Measurements from ENCODE around the gene TIAL1. TPM values are rescaled to one million over a fixed set of nuclear protein-coding genes. Genes with fewer than 3 reads are reported as not detected.
"Not testable (repeated sequence)": the region's sequence is repeated elsewhere in the genome, so short reads cannot be mapped to it uniquely, and the experiment has no call there.

The TIAL1 gene
- total and polyA plus RNA-seq, 2 of the 13 experiments (the other 11 are each of a cell fraction or from before 2014, with no cell fraction given) = 31.5 to 148 TPM

GRCh38 chr10:119562097-119562496, 34.7 kb downstream of the TIAL1 start:
- H4K20me1 ChIP-seq (ENCODE audit: insufficient read depth, low read length) = no peaks in the 10 kb centered on the region
- H3K9ac ChIP-seq (ENCODE audit: insufficient read depth, low read depth, low read length) = no peak overlapping the region
- H3K9me3 ChIP-seq (ENCODE audit: low read length) = no peaks in the 10 kb centered on the region
- no peaks in the 10 kb centered on the region for H3K4me1 ChIP-seq (ENCODE audit: insufficient read depth, low read length)
- no peaks in the 10 kb centered on the region for H3K27me3 ChIP-seq (ENCODE audit: control insufficient read depth in 1 of 2, insufficient read depth in 2 of 2, low read length in 2 of 2)
- no peak overlapping the region for H3K27ac ChIP-seq (ENCODE audit: extremely low read length, insufficient read depth, low read length)
- ChIA-PET POLR2A (no interaction called here), CTCF (ENCODE audit: low intra/inter-chr PET ratio, low total read pairs) (no interaction called here)
- no peak overlapping the region for H3K4me3 ChIP-seq (replicated peaks in 1 of 3; ENCODE audit: insufficient read depth in 1 of 3, low read depth in 2 of 3, low read length in 3 of 3)
- intact Hi-C loops (cut with micrococcal nuclease; ENCODE audit: unreplicated experiment) = no loop called here
- no peak for TF ChIP-seq MIER2 (CRISPR knock-in tag; IDR thresholded peaks at IDR 0.05)
- no peak for TF ChIP-seq CBX2 (IDR thresholded peaks at IDR 0.05; ENCODE audit: low read depth, low read length)
- TF ChIP-seq CBX2 (CRISPR knock-in tag; IDR thresholded peaks at IDR 0.05; ENCODE audit: low read depth) = no peak
- TF ChIP-seq SP140L (CRISPR knock-in tag; IDR thresholded peaks at IDR 0.05; ENCODE audit: borderline replicate concordance) = no peak
- no peak for TF ChIP-seq HMGXB4 (CRISPR knock-in tag; IDR thresholded peaks at IDR 0.05; ENCODE audit: borderline replicate concordance in 1 of 2, low read depth in 1 of 2)
- no peak for TF ChIP-seq ISX (CRISPR knock-in tag; conservative IDR thresholded peaks at IDR 0.05)
- TF ChIP-seq HNF4A (CRISPR knock-in tag; IDR thresholded peaks at IDR 0.05) = no peak
- no peak for TF ChIP-seq KDM5A (IDR thresholded peaks at IDR 0.05; ENCODE audit: borderline replicate concordance, low read length)
- no peak for TF ChIP-seq TRIM24 (CRISPR knock-in tag; IDR thresholded peaks at IDR 0.05)
- no peak overlapping the region for H3K4me2 ChIP-seq (ENCODE audit: low read depth, low read length)
- ATAC-seq (no peak), DNase-seq (ENCODE audit: low spot score) (no peak), FAIRE-seq (no peak)
- in situ Hi-C loops (cut with HindIII; ENCODE audit: extremely low pct_ligation_motif_present, low pct_unique_long_range_greater_than_20kb) = no loop called here
- H3K79me2 ChIP-seq (ENCODE audit: insufficient read depth, low read length) = no peaks in the 10 kb centered on the region
- WGBS (ENCODE audit: low lambda C conversion rate) = 45% methylated on average over 4 of the region's 4 CpGs
- BruUV-seq (replicated peaks) = no TSS peak
- no peaks in the 10 kb centered on the region for H3K36me3 ChIP-seq (replicated peaks in 1 of 2; ENCODE audit: control insufficient read depth in 1 of 2, insufficient read depth in 2 of 2, low read length in 2 of 2)
- no peak overlapping the region for H2AFZ ChIP-seq (ENCODE audit: low read length)

- CTCF ChIA-PET (ENCODE audit: low intra/inter-chr PET ratio, low total read pairs); intact Hi-C loops (cut with micrococcal nuclease; ENCODE audit: unreplicated experiment): not testable (repeated sequence)
Measured at GRCh38 chr10:119559511-119559910, 37.3 kb downstream of the TIAL1 start.

GRCh38 chr10:119556081-119556480, 40.7 kb downstream of the TIAL1 start:
- 43% methylated on average over 2 of the region's 2 CpGs for WGBS (ENCODE audit: low lambda C conversion rate)
- H3K9me3 ChIP-seq (ENCODE audit: low read length); DNase-seq (ENCODE audit: low spot score); H2AFZ ChIP-seq (ENCODE audit: low read length); FAIRE-seq; POLR2A ChIA-PET; intact Hi-C loops (cut with micrococcal nuclease; ENCODE audit: unreplicated experiment); CTCF ChIA-PET (ENCODE audit: low intra/inter-chr PET ratio, low total read pairs); H3K4me3 ChIP-seq (replicated peaks in 1 of 3; ENCODE audit: insufficient read depth in 1 of 3, low read depth in 2 of 3, low read length in 3 of 3); H3K27me3 ChIP-seq (ENCODE audit: control insufficient read depth in 1 of 2, insufficient read depth in 2 of 2, low read length in 2 of 2); BruUV-seq (replicated peaks); H3K4me2 ChIP-seq (ENCODE audit: low read depth, low read length); H4K20me1 ChIP-seq (ENCODE audit: insufficient read depth, low read length); ATAC-seq; H3K4me1 ChIP-seq (ENCODE audit: insufficient read depth, low read length); H3K9ac ChIP-seq (ENCODE audit: insufficient read depth, low read depth, low read length); in situ Hi-C loops (cut with HindIII; ENCODE audit: extremely low pct_ligation_motif_present, low pct_unique_long_range_greater_than_20kb); H3K27ac ChIP-seq (ENCODE audit: extremely low read length, insufficient read depth, low read length); H3K79me2 ChIP-seq (ENCODE audit: insufficient read depth, low read length); H3K36me3 ChIP-seq (replicated peaks in 1 of 2; ENCODE audit: control insufficient read depth in 1 of 2, insufficient read depth in 2 of 2, low read length in 2 of 2): not testable (repeated sequence)

More at GRCh38 chr10:119559511-119559910, 37.3 kb downstream of the TIAL1 start:
- H3K9me3 ChIP-seq (ENCODE audit: low read length); BruUV-seq (replicated peaks); H3K79me2 ChIP-seq (ENCODE audit: insufficient read depth, low read length); H3K9ac ChIP-seq (ENCODE audit: insufficient read depth, low read depth, low read length); H3K27me3 ChIP-seq (ENCODE audit: control insufficient read depth in 1 of 2, insufficient read depth in 2 of 2, low read length in 2 of 2); DNase-seq (ENCODE audit: low spot score); H4K20me1 ChIP-seq (ENCODE audit: insufficient read depth, low read length); H2AFZ ChIP-seq (ENCODE audit: low read length); H3K36me3 ChIP-seq (replicated peaks in 1 of 2; ENCODE audit: control insufficient read depth in 1 of 2, insufficient read depth in 2 of 2, low read length in 2 of 2); in situ Hi-C loops (cut with HindIII; ENCODE audit: extremely low pct_ligation_motif_present, low pct_unique_long_range_greater_than_20kb); ATAC-seq; H3K4me1 ChIP-seq (ENCODE audit: insufficient read depth, low read length); POLR2A ChIA-PET; H3K27ac ChIP-seq (ENCODE audit: extremely low read length, insufficient read depth, low read length); H3K4me2 ChIP-seq (ENCODE audit: low read depth, low read length); FAIRE-seq; H3K4me3 ChIP-seq (replicated peaks in 1 of 3; ENCODE audit: insufficient read depth in 1 of 3, low read depth in 2 of 3, low read length in 3 of 3): not testable (repeated sequence)
- 81% methylated on average over 25 of the region's 33 CpGs for WGBS (ENCODE audit: low lambda C conversion rate)

All from HepG2 (cell line).